Lung (tissue), 12 donors: ENCODE data around the gene ABCC4. TPM values are rescaled to one million over a fixed set of nuclear protein-coding genes. Genes with fewer than 3 reads are reported as not detected.

Experiments
- ATAC-seq: fragments of 200-7000 bp; cut with Tn5 transposase; one replicate; pipeline ENCODE4 v1.9.1; 2020; ENCODE audit warnings: moderate number of reproducible peaks; ENCODE audit not compliant: insufficient read depth, low FRiP score
- DNase-seq, 3 donors: peaks; one replicate each; pipeline ENCODE4 v3.0.0-alpha.2; 2013 to 2017
- H3K27ac ChIP-seq, 2 donors: one replicate each; pipeline ENCODE4 v1.5.1; 2013; ENCODE audit warnings: mild to moderate bottlenecking in 2 of 2, moderate library complexity in 2 of 2, control low read depth in 1 of 2, inconsistent platforms in 1 of 2, low read depth in 1 of 2, low read length in 1 of 2
- H3K27me3 ChIP-seq, 3 donors: one replicate each; pipeline ENCODE4 v1.5.1; 2013; ENCODE audit warnings: low read length in 2 of 3; ENCODE audit not compliant: control insufficient read depth in 3 of 3, insufficient read depth in 3 of 3
- H3K36me3 ChIP-seq, 4 donors: one replicate each; pipeline ENCODE4 v1.5.1; 2013; ENCODE audit warnings: low read length in 4 of 4, mild to moderate bottlenecking in 1 of 4, moderate library complexity in 1 of 4; ENCODE audit not compliant: control insufficient read depth in 4 of 4, insufficient read depth in 4 of 4
- H3K4me1 ChIP-seq, 5 donors: one replicate each; pipeline ENCODE4 v1.5.1; 2013; ENCODE audit warnings: low read length in 5 of 5, mild to moderate bottlenecking in 2 of 5, moderate library complexity in 1 of 5; ENCODE audit not compliant: control insufficient read depth in 5 of 5, insufficient read depth in 5 of 5
- H3K4me3 ChIP-seq: one replicate; pipeline ENCODE4 v1.5.1; 2013; ENCODE audit warnings: mild to moderate bottlenecking, control low read depth, moderate library complexity
- H3K9ac ChIP-seq, 2 donors: one replicate each; pipeline ENCODE4 v1.5.1; 2013; ENCODE audit warnings: low read length in 2 of 2, control low read depth in 1 of 2; ENCODE audit not compliant: insufficient read depth in 1 of 2
- H3K9me3 ChIP-seq, 4 donors: one replicate each; pipeline ENCODE4 v1.5.1; 2013; ENCODE audit warnings: low read length in 3 of 4, mild to moderate bottlenecking in 1 of 4, moderate library complexity in 1 of 4; ENCODE audit not compliant: control insufficient read depth in 4 of 4, insufficient read depth in 3 of 4
- WGBS, 2 donors: extraction: QIAGEN DNeasy Blood & Tissue Kit; methylation state at CpG; one replicate each; pipeline ENCODE4 v1.1.7; 2013; 5-methylcytosine and 5-hydroxymethylcytosine counted together
- polyA plus RNA-seq, 2 donors: library from polyadenylated mRNA; stranded (reverse); fragments of 200-250 nt; gene quantifications; one replicate each; pipeline ENCODE4 v1.2.1, GENCODE V29; 2013
- total RNA-seq, 2 donors: library from RNA; depleted of rRNA in 1 of 2; stranded (reverse); fragments of >200 nt in 1 of 2; gene quantifications; one replicate each; pipeline ENCODE4 v1.2.1, GENCODE V29; 2014 to 2021
- TF ChIP-seq, protein P1 (sequence below): IDR thresholded peaks from 2 replicates; pipeline ENCODE4 v1.5.1; 2012; ENCODE audit warnings: mild to moderate bottlenecking; ENCODE audit errors: control extremely low read depth, extremely low read depth
- donor health status: control.
- donor health status: control.
- donor health status: Bipolar disorder and iron deficiency.
- donor health status: healthy.
- donor health status: DM: yes; HTN: yes; CAD: no.

ABCC4 gene
- total and polyA plus RNA-seq, 4 donors = 7.1 to 38.7 (median 20.6) TPM

- Histone ChIP-seq H3K27me3 (no peaks in the 10 kb centered on the region), H3K27ac (peak overlapping the region in 1 of 2 donors; percentile 68), H3K4me3 (no peak overlapping the region), H3K9me3 (peaks cover 0 to 1% (median 0%) of the 10 kb centered on the region in 4 donors), H3K36me3 (no peaks in the 10 kb centered on the region), H3K4me1 (peaks cover 0 to 13% (median 12%) of the 10 kb centered on the region in 5 donors), H3K9ac (no peak overlapping the region)
- WGBS, 2 donors = 8 to 11% methylated on average over 24 to 41 of the region's 41 CpGs
- DNase-seq (peak; percentile 54 to 87 (median 75)), ATAC-seq (peak; percentile 63)
- TF ChIP-seq, protein P1, sequence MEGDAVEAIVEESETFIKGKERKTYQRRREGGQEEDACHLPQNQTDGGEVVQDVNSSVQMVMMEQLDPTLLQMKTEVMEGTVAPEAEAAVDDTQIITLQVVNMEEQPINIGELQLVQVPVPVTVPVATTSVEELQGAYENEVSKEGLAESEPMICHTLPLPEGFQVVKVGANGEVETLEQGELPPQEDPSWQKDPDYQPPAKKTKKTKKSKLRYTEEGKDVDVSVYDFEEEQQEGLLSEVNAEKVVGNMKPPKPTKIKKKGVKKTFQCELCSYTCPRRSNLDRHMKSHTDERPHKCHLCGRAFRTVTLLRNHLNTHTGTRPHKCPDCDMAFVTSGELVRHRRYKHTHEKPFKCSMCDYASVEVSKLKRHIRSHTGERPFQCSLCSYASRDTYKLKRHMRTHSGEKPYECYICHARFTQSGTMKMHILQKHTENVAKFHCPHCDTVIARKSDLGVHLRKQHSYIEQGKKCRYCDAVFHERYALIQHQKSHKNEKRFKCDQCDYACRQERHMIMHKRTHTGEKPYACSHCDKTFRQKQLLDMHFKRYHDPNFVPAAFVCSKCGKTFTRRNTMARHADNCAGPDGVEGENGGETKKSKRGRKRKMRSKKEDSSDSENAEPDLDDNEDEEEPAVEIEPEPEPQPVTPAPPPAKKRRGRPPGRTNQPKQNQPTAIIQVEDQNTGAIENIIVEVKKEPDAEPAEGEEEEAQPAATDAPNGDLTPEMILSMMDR = no peak
Observed at GRCh38 chr13:95003019-95003813, 298.0 kb downstream of the ABCC4 start.

GRCh38 chr13:95002126-95002525 lies 299.1 kb downstream of the ABCC4 start:
- no peak overlapping the region for H3K27ac ChIP-seq
- TF ChIP-seq, protein P1 = no peak
- 92 to 94% methylated on average over 8 of the region's 8 CpGs for WGBS, 2 donors
- no peaks in the 10 kb centered on the region for H3K36me3 ChIP-seq
- no peak overlapping the region for H3K4me3 ChIP-seq
- peaks cover 0 to 13% (median 12%) of the 10 kb centered on the region in 5 donors for H3K4me1 ChIP-seq
- H3K27me3 ChIP-seq = no peaks in the 10 kb centered on the region
- H3K9me3 ChIP-seq = peaks cover 0 to 1% (median 0%) of the 10 kb centered on the region in 4 donors
- ATAC-seq (no peak), DNase-seq (no peak)
- H3K9ac ChIP-seq = no peak overlapping the region

- no peak for DNase-seq
- no peak overlapping the region for H3K4me3 ChIP-seq
- H3K9me3 ChIP-seq = peaks cover 0 to 1% (median 0%) of the 10 kb centered on the region in 4 donors
- H3K27ac ChIP-seq = no peak overlapping the region
- H3K36me3 ChIP-seq = no peaks in the 10 kb centered on the region
- H3K4me1 ChIP-seq = peaks cover 0 to 13% (median 8%) of the 10 kb centered on the region in 5 donors
- no peak for ATAC-seq
- no peaks in the 10 kb centered on the region for H3K27me3 ChIP-seq
- H3K9ac ChIP-seq = no peak overlapping the region
- 48 to 85% methylated on average over 2 of the region's 2 CpGs for WGBS, 2 donors
- TF ChIP-seq, protein P1 = no peak
Observed at GRCh38 chr13:94999871-95000270, 301.4 kb downstream of the ABCC4 start.
